HuH-7 (cell line): Measurements from ENCODE around the gene SPEG.
"Not testable (repeated sequence)": the region's sequence is repeated elsewhere in the genome, so short reads cannot be mapped to it uniquely, and the experiment has no call there.

Source experiments
- DNase-seq: peaks from one replicate; pipeline ENCODE4 v3.0.0; 2011; ENCODE audit warnings: low spot score

The SPEG gene

DNA sequence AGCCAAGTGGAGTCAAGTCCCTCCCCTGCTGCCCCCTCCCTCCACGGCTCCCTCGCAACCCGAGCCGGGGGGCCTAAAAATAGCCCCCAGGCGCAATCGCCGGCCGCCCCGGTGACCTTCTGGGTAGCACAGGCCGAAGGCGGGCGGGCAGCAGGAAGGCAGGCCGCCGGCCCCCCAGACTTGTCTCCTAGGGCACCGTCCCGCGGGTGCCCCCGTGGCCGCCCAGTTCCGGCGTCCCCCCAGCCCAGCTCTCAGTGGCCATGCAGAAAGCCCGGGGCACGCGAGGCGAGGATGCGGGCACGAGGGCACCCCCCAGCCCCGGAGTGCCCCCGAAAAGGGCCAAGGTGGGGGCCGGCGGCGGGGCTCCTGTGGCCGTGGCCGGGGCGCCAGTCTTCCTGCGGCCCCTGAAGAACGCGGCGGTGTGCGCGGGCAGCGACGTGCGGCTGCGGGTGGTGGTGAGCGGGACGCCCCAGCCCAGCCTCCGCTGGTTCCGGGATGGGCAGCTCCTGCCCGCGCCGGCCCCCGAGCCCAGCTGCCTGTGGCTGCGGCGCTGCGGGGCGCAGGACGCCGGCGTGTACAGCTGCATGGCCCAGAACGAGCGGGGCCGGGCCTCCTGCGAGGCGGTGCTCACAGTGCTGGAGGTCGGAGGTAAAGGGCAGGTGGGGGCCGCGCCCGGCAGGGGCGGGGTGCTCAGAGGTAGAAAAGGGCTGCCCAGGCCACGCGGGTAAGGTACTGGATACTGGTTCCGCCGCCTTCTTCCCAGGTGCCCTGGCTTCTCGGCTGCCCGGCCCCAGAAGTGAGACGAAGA is at the start of gene SPEG:
Gene SPEG (plus strand): TSS at position 126 of the 808 bp plus-strand sequence. CDS start 135 bp downstream, at position 261.
- no peak for DNase-seq

DNA sequence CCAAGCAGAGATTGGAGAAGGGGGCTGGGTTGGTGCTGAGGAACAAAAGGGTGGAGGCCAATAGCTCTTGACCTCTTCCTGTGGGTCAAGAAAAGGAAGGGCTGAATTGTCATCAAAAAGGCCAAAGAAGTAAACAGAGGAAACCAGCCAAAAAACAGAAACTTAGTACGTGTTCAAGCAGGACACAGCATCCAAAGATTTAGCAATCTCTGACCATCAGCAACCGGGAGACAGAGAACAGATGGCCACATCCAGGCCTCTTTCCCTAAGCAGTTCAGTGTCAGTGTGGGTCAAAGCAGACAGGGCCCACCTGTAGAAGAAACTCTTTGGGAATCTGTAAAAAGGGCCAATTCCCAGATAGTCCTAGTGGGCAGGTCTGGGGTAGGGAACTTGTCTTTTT is 49.8 kb upstream of the SPEG start:
- no peak for DNase-seq

DNA sequence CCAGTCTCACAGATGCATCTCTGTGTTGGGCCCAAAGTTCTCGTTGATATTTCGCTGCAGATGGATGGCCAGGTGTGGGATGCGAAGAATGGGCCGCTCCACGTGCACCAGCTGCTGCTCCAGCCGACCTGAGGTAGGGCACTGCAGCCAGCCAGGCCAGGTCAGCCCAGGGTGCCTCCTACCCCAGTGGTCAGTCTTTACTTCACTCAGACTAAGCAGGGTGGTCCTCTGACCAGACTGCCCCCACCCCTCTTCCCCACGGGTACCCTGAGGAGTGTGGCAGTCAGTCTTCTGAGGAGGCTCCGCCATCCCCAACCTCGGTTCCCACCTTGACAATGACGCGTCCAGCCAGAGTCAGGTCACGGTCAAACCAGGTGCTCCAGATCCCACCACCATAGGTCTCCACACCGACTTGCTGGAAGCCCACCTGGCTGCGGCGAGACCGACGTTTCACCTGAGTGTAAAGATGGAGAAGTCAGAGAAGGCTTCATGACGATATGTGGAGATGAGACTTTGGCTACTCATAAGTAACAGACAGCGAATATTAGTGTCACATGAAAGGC is 48.6 kb upstream of the SPEG start:
- DNase-seq = no peak

DNA sequence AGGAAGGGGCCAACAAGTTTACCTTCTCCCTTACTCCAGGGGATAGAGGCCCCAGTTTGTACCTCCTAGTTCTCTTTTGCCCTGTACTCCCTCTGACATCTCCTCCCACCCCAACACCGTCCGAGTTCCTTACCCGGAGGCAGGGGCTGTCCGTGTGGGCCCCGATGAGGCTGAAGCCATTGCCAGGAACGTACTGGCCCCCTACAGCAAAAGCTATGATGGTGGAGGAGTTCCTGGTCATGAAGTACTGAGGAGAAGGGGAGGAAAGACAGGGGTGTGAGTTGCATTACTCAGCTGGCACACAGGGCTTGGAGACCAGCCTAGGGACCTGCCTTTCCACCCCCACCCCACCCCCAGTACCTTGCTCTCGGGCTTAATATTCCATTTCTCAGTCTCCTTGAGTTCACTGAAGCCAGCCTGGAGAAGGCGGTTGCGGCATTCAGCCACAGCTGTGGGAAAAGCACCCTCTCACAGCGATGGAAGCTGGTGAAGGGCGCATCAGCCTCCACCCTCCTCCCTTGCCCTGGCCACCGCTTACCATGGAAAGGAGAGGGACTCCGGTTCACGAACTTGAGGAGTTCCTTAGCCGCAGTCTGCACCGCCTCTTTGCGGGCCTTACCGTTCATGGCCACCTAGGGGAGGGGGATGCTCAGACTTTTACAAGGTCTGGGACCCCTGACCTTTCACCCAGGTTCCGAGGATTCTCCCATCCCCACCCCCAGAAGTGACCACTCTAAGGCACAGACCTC is 47.9 kb upstream of the SPEG start:
- no peak for DNase-seq

DNA sequence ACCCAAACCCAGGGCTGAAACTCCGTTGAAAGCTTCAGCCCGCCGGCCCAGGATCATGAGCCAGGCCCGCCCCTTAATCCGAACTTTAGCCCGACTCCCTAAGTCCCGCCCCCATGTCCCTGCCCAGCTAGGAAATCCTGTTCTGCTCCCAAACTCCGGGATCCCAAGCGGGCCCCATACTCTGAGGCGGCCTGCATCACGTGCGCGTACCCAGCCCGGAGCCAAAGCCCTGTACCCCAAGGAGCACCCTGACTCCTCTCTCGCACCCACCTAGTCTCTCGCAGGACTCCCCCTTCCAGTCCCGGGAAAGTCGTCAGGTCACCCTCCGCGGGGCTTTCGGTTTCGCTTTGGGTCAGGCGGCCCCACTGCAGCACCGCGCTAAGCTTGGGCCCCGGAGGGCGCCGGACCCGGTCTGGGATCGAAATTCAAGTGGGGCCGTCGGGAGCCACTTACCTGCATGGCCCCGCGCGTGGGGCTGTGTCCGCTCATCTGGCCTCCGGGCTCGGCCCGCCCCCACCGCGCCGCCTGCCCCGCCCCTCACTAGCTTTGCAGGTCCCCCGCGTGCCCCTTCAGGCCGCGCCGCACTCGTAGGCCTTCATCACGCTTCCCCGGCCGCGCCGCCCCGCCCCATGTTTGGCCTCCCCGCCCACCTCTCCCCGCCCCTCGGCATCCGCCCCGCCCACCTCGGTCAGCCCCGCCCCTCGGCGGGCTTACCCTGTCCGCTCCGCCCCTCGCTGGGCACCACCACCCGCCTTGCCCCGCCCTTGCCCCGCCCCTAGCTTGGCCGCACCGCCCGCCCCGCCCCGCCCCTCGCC is 47.1 kb upstream of the SPEG start, which contains the start of gene DNPEP:
Gene DNPEP (minus strand): TSS at position 607 of the 815 bp plus-strand sequence. CDS start 118 bp downstream, at position 489.
- peak; percentile 80 for DNase-seq

DNA sequence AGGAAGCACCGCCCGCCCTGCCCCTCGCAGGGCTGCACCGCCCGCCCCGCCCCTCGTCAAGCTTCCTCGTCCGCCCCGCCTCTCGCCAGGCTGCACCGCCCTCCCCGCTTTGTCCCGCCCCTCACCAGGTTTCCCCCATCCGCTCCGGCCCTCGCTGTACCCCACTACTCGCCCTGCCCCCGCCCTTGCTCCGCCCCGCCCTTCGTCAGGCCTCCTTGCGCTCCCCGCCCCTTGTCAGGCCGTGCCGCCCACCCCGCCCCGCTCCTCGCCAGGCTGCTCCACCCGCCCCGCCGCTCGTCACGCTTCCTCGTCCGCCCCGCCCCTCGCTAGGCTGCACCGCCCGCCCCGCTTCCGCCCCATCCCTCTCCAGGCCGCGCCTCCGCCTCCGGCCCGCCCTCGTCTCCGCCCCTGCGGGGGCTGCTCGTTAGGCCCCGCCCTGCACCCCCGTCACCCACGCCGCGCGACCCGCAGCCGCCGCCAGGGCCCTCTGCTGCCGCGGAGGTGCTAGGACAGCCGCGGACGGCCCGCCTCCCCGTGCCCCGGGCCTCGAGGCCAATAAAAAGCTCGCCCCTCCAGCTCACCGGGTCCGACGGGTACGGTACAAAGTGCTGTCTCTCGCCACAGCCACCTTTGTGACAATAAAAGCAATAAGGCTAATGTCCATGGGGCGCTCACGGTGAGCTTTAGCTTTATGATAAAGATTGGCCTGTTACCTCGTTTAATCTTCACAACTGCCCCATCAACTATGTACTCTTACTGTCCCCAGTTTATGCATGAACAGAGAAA is 46.3 kb upstream of the SPEG start:
- DNase-seq = peak; percentile 84

DNA sequence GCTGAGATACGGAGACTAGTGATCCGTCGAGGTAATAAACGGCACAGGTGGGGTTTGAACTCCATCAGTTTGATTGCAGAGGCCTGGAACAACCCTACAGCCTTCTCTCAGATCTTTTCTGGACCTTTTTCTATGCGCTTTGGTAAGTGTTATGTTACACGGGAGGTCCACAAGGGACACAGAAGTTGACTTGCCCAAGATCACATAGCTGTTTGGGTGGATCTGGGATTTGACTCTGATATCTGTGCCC is 45.8 kb upstream of the SPEG start:
- DNase-seq = no peak

DNA sequence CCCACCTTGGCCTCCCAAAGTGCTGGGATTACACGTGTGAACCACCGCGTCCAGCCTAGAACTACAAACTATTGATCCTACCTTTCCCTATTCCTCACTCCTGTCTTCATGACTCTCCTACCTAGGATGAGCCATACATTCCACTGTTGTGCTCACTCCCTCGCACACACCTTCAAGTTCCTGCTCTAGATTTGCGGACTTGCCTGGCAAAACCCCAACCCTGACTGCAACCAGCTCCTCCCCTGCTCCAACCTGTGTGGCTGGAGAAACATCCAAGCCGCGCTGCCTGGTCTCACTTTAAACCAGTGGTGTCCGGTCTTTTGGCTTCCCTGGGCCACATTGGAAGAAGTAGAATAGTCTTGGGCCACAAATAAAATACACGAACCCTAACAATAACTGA is 41.9 kb upstream of the SPEG start:
- no peak for DNase-seq

DNA sequence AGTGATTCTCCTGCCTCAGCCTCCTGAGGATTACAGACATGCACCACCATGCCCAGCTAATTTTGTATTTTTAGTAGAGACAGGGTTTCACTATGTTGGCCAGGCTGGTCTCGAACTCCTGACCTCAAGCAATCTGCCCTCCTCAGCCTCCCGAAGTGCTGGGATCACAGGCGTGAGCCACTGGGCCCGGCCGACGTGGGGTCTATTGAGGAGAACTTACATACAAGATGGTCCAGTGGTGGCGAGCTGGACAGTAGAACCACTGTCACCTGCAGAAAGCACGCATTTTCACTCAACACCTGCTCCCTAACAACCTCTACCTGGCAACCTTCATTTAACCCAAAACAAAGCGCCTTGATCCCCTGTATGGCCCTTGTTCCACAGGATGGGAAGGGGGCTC is 39.6 kb upstream of the SPEG start:
- DNase-seq = not testable (repeated sequence)

DNA sequence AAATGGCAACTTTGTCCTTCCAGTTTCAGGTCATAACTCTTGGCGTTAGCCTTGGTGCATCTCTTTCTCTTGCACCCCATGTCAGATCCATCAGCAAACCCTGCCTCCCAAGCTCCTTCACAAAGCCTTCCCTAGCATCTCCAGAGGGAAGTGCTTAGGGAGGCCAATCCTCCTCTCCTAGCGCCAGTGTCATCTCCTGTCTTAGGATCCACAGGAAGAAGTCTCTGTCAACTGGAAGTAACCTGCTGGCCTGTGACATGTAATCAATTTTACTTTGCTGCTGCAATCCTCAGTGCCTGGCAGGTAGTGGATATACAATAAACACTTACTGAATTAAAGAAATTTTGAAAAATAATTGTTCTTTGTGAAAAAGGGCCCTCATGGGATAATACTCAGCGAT is 39.0 kb upstream of the SPEG start:
- DNase-seq = no peak

DNA sequence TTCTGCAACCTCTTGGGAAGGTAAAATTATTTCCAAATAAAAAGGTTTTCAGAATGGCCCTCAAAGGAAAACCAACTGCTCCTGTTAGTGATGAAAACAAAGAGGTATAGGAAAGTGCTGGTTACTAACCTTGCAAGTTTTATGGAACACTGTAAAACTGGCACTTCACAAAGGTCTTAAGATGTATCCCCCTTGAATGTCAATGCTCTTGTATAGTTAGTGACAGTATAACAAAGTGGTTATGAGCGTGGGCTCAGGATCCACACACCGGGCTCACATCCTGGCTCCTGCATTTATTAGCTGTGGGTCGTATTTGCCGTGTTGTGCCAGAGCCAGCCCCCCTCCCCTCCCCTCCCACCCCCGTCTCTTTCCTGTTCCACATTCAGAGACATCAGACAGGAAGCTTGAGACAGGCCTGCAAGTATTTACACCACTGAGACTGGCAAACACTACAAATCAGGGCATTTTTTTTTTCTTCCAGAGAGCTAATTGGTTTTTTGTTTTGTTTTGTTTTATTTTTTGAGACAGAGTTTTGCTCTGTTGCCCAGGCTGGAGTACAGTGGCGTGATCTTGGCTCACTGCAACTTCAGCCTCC is 37.7 kb upstream of the SPEG start:
- DNase-seq = no peak

DNA sequence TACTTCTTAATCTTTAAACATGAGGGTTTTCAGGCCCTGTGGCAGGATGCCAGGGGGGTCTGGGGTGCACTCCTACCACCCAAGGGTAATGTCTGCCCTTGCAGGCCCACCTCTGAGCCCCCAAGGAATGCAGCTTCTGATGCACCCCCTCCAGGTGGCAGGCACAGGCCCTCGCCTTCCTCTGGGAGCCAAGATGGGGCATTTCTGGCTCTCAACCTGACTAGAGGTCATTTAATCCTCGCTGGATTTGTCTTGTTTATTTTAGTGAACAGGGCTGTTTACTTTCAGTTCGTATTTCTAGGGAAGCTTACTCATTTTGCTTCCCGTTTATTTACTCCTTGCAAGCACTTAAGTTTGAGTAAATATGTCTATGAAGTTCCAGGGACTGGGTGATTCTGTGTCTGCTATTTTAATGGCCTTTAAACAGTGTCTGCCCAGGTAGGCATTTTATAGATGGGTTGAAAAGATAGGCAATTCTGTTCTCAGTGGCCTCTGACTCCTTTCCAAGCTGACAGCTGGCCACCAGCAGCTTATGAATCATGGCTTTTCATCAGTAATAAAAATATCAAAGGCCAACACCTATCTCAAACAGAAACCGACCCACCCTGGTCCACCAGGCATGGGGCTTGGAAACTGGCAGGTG is 35.8 kb upstream of the SPEG start:
- no peak for DNase-seq

DNA sequence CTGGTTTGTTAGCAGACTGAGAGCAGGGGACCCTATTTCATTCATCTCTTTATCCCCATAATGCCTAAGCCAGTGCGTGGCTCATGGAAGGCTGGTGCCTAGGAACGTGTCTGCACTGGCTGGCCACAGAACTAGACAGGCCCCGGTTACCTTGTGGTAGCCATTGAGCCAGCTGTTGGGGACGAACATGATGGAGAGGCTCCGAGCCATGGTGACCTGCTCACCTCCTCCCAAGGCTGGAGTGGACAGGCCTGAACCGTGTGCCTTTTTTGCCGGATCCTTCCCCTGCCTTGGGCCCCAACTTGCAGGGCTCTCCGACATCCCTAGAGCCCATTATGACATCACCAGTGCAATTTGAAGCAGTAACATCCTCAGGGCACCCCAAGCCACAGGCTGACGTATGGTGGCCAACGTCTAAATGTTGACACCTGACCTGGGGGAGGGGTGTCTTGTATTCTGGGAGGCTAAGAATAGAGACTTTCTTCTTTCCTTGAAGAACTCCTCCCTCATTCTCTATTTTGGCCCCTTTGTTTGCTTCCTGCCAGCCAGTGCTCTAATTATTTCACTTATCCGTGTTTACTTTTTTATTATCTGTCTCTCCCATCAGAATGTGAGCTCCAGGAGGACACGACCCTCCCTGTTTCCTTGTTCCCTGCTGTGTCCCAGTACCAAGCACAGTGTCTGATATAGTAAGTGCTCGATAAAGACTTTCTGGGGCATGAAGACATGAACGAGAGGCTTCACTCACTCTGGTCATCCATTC is 34.7 kb upstream of the SPEG start:
- DNase-seq = no peak

DNA sequence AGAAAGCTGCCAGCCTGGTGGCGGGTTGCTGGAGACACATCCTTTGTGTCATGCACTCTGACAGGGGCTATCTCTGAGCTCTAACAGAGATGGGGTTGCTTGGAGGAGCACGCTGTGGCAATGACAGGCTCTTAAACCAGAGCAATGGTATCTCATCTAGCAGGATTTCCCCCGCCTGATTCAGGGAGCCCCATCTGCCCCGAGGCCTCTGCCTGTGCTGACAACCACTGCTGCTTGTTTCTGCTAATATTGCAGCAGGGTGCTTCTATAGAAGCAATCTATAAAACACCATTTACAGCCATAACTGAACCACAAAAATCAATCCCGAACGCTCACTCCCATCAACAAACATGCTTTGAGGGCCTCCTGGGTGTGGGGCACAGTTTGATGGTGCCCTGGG is 34.1 kb upstream of the SPEG start:
- no peak for DNase-seq

DNA sequence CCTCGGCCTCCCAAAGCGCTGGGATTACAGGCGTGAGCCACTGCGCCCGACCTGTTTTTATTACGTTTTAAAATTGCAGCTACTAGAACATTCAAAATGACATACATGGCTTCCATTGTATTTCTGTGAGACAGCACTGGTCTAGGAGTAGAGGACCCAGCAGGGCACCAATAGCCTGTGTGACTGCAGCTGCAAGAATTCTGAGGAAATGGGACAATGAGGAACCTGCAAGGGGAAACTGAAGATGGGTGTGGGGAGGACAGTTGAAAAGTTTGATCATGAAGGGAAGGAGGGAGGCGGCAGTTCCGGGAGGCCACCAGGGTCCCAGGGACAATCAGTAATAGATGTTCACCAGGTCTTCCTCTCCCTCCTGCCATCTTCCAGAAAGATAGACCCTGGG is 33.0 kb upstream of the SPEG start:
- no peak for DNase-seq

DNA sequence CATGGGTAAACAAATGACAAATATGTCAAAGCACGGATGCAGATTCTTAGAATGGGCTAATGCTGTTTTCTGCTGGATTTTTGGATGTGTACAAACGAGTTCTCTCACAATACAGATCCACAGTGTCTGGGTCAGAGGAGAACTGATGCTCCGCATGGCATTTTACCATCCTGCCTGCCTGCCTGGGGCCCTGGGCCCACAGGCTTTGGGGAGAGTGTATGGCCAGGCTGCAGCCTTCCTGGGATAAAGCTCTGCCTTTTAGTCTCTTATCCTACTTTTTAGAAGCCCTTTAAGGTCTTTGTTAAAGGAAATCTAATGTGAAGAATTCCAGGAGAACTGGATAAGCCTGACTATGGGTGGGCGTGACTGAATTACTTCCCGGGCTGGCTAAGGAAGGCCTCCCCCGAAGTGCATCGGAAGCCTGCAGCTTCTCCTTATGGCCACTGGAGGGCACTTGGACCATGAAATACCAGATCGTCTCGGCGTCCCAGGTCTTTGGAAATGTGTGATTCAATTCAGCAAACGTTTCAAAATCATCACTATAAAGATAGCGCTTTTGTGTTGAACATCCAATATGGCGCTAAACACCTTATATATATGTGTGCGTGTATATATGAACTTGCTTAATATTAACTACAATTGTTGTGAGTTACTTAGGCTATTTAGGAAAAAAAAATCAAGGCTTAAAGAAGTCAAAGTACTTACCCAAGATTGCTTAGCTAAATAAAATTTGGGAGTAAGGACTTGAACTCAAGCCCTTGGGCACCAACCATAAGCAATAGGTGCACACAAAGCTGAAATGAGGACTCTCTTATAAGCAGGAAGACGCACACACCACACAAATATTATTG is 31.8 kb upstream of the SPEG start:
- DNase-seq = peak; percentile 66

DNA sequence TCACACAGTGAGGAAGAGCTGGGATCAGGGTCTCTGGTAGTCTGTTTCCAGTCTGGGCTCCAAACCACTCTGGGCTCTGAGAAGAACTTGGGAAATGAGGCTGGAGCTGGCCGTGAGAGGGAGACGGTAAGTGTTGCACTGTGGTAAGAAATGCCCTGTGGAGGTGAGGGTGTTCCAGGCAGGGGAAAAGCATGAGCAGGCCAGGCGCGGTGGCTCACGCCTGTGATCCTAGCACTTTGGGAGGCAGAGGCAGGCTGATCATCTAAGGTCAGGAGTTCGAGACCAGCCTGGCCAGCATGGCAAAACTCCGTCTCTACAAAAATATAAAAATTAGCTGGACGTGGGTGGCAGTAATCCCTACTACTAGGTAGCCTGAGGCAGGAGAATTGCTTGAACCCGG is 30.8 kb upstream of the SPEG start:
- no peak for DNase-seq

DNA sequence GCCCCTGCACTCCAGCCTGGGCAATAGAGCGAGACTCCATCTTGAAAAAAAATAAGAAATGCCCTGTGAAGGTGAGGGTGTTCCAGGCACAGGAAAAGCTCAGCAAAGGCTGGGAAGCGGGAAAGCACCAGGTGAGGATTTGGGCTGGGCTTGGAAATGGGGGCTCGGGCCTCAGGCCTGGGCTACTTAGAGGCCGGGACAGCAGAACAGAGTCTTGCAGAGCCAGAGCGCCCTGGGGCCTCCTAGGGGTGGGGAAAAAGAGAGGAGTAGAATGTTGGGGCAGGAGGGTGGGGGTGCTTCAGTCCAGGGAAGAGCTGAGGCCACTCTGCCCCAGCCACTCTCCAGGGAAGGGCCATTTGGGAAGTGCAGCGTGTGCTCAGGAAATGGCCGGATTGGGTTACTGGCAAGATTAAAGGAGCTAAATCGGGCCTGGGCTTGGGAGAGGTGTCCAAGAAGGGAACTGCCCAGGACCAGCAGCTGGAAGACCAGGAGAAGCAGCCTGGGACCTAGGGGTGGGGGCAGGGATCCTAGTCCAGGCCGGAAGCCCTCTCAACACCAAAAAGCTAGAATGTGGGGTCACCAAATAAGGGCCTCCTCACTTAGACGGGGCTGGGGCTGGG is 30.2 kb upstream of the SPEG start:
- no peak for DNase-seq

DNA sequence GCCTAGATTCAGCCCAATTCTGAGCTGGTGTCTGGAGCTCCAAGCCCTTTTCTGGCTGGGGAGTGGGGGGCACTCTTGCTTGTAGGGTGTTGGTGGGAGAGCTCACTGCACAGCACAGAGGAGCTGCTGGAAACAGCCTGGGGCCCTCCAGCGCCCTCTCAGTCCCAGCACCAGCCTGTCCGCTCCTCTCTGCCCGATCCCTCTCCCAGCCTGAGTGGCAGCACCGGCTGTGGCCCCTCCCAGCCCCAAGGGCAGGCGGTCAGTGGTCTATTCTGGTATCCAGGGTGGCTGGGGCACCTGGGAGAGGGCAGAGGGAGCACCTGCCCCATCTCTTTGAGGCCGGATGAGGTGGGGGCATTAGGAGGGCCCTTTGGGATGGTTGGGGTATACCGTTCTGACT is 29.7 kb upstream of the SPEG start:
- no peak for DNase-seq
